GM23338 (cell line): ENCODE results near the gene EXOC4. TPM values are rescaled to one million over a fixed set of nuclear protein-coding genes. Genes with fewer than 3 reads are reported as not detected.

Experiments
- ATAC-seq: fragments of 200-7000 bp; cut with Tn5 transposase; 3 replicates; pipeline ENCODE4 v1.9.1; 2020
- DNase-seq: peaks from one replicate; pipeline ENCODE4 v3.0.0-alpha.2; 2015; ENCODE audit warnings: low spot score
- H2AFZ ChIP-seq: fragments of 200-600 bp; sonication (generic); 2 replicates; pipeline ENCODE4 v1.8.0; 2016; ENCODE audit warnings: antibody characterized with exemption, mild to moderate bottlenecking, moderate library complexity
- H3F3A ChIP-seq: fragments of 200-600 bp; sonication (generic); replicated peaks from 2 replicates; pipeline ENCODE4 v1.8.0; 2017; ENCODE audit warnings: antibody characterized with exemption, mixed run types, low read depth
- H3K27ac ChIP-seq: fragments of 200-600 bp; sonication (generic); 2 replicates; pipeline ENCODE4 v1.6.1; 2016; ENCODE audit warnings: low read depth
- H3K27me3 ChIP-seq: fragments of 200-600 bp; sonication (generic); 2 replicates; pipeline ENCODE4 v1.8.0; 2016; ENCODE audit warnings: mild to moderate bottlenecking, mixed run types, moderate library complexity; ENCODE audit not compliant: insufficient read depth
- H3K36me3 ChIP-seq: fragments of 200-600 bp; sonication (generic); 2 replicates; pipeline ENCODE4 v1.8.0; 2016; ENCODE audit warnings: mild to moderate bottlenecking; ENCODE audit not compliant: insufficient read depth
- H3K4me1 ChIP-seq: fragments of 200-600 bp; sonication (generic); 2 replicates; pipeline ENCODE4 v1.8.0; 2016; ENCODE audit warnings: mild to moderate bottlenecking, moderate library complexity; ENCODE audit not compliant: insufficient read depth
- H3K4me2 ChIP-seq: fragments of 200-600 bp; sonication (generic); 2 replicates; pipeline ENCODE4 v1.7.1; 2017; ENCODE audit warnings: mixed run types
- H3K4me3 ChIP-seq: fragments of 200-600 bp; sonication (generic); 2 replicates; pipeline ENCODE4 v1.6.1; 2016; ENCODE audit warnings: mixed run types
- H3K79me2 ChIP-seq: fragments of 200-600 bp; sonication (generic); replicated peaks from 2 replicates; pipeline ENCODE4 v1.8.0; 2017; ENCODE audit warnings: mild to moderate bottlenecking; ENCODE audit not compliant: insufficient read depth
- H3K9me2 ChIP-seq: fragments of 200-600 bp; sonication (generic); 2 replicates; pipeline ENCODE4 v1.8.0; 2017; ENCODE audit not compliant: insufficient read depth
- H4K20me1 ChIP-seq: fragments of 200-600 bp; sonication (generic); replicated peaks from 2 replicates; pipeline ENCODE4 v1.8.0; 2017; ENCODE audit warnings: mild to moderate bottlenecking; ENCODE audit not compliant: insufficient read depth
- H3K27ac Mint-ChIP-seq: 2 replicates; pipeline ENCODE4 v1.8.0; 2020; ENCODE audit warnings: inconsistent platforms, mild to moderate bottlenecking, moderate library complexity, mixed read lengths
- H3K27me3 Mint-ChIP-seq: 3 replicates; pipeline ENCODE4 v1.8.0; 2022; ENCODE audit warnings: low read depth, mild to moderate bottlenecking, moderate library complexity, mixed read lengths, inconsistent platforms; ENCODE audit not compliant: insufficient read depth, poor library complexity
- H3K36me3 Mint-ChIP-seq: 3 replicates; pipeline ENCODE4 v1.8.0; 2021; ENCODE audit warnings: low read depth, mild to moderate bottlenecking, inconsistent platforms, moderate library complexity, mixed read lengths
- H3K4me1 Mint-ChIP-seq: 3 replicates; pipeline ENCODE4 v1.8.0; 2020; ENCODE audit warnings: mild to moderate bottlenecking, inconsistent platforms, mixed read lengths
- H3K4me3 Mint-ChIP-seq: 3 replicates; pipeline ENCODE4 v1.8.0; 2021; ENCODE audit warnings: moderate library complexity, mild to moderate bottlenecking, inconsistent platforms, mixed read lengths
- H3K9me3 Mint-ChIP-seq: 3 replicates; pipeline ENCODE4 v1.8.0; 2020; ENCODE audit warnings: moderate library complexity, mild to moderate bottlenecking, inconsistent platforms, mixed read lengths
- CREB1 ChIP-seq: fragments of 250-450 bp; sonication (Bioruptor Pico); IDR thresholded peaks from 2 replicates; pipeline ENCODE4 v1.5.0; 2020; ENCODE audit warnings: low read depth, mild to moderate bottlenecking, moderate library complexity
- CTCF ChIP-seq, 2 experiments: fragments of 200-600 bp in 1 of 2; sonication (generic) in 1 of 2; conservative IDR thresholded peaks; 2 replicates each; pipeline versions ENCODE4 v1.5.1 to v1.6.1; 2016 to 2017; ENCODE audit warnings: antibody characterized with exemption in 2 of 2, low read depth in 2 of 2, mild to moderate bottlenecking in 2 of 2, moderate library complexity in 1 of 2
- EZH2 ChIP-seq: fragments of 200-600 bp; sonication (generic); IDR thresholded peaks from one replicate; pipeline ENCODE4 v1.8.0; 2017; ENCODE audit warnings: antibody characterized with exemption, mild to moderate bottlenecking, low read depth; ENCODE audit not compliant: unreplicated experiment
- EZH2phosphoT487 ChIP-seq: fragments of 200-600 bp; sonication (generic); IDR thresholded peaks from one replicate; pipeline ENCODE4 v1.8.1; 2018; ENCODE audit warnings: antibody characterized with exemption; ENCODE audit not compliant: unreplicated experiment
- NANOG ChIP-seq: IDR thresholded peaks from 2 replicates; pipeline ENCODE4 v1.6.1; 2016; ENCODE audit warnings: antibody characterized with exemption, borderline replicate concordance
- POLR2AphosphoS5 ChIP-seq: IDR thresholded peaks from 2 replicates; pipeline ENCODE4 v1.6.1; 2016; ENCODE audit warnings: antibody characterized with exemption, low read depth
- REST ChIP-seq: IDR thresholded peaks from one replicate; pipeline ENCODE4 v1.6.1; 2018; ENCODE audit warnings: antibody characterized with exemption; ENCODE audit not compliant: unreplicated experiment
- STAT1 ChIP-seq: IDR thresholded peaks from one replicate; pipeline ENCODE4 v1.6.1; 2016; ENCODE audit warnings: antibody characterized with exemption; ENCODE audit not compliant: unreplicated experiment
- ZNF114 ChIP-seq: fragments of 250-450 bp; sonication (Bioruptor Pico); IDR thresholded peaks from 2 replicates; pipeline ENCODE4 v1.5.0; 2020; ENCODE audit warnings: mild to moderate bottlenecking, moderate library complexity
- ZNF331 ChIP-seq: fragments of 250-450 bp; sonication (Bioruptor Pico); IDR thresholded peaks from 2 replicates; pipeline ENCODE4 v1.5.0; 2020; ENCODE audit warnings: low read depth, mild to moderate bottlenecking, moderate library complexity
- ZNF462 ChIP-seq: fragments of 250-450 bp; sonication (Bioruptor Pico); IDR thresholded peaks from 2 replicates; pipeline ENCODE4 v1.5.0; 2020; ENCODE audit warnings: mild to moderate bottlenecking, moderate library complexity
- polyA plus RNA-seq: library from polyadenylated mRNA; unstranded; fragments of >200 nt; fragmentation: Nextera tagmentation; extraction: Ambion mirVana; gene quantifications from 2 replicates; pipeline ENCODE4 v1.2.1, GENCODE V29; 2016
- total RNA-seq: library from RNA; depleted of rRNA; stranded (reverse); fragments of >200 nt; shearing (Covaris generic); gene quantifications from 2 replicates; pipeline ENCODE4 v1.2.3, GENCODE V29; 2014
- TF ChIP-seq, protein P1 (sequence below): IDR thresholded peaks from 2 replicates; pipeline ENCODE4 v1.6.1; 2016; ENCODE audit warnings: antibody characterized with exemption

Gene EXOC4
- total and polyA plus RNA-seq, 2 experiments from 2014 or later, result 37.5 to 52.7 TPM

DNA sequence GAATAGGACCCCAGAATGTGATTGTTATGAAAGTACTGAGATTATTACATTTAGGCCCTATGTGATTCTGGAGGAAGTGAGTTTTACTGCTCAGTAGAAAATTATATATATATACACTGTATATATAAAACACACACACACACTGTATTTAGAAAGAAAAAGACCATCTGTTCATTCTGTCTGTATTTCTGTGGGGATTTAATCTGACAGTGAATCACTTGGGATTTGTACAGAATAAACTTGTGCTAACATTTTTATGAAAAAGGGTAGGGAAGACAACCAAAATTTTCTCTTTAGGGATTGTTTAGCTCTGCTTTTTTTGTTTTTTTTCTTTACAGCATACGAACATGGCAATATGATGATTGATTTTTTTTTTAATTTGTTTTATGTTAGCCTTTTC, 142.7 kb downstream of the EXOC4 start (continued):
- no peak for TF ChIP-seq REST
- TF ChIP-seq STAT1, result no peak
- no peak for TF ChIP-seq EZH2
- TF ChIP-seq EZH2phosphoT487, result no peak
- TF ChIP-seq, protein P1, sequence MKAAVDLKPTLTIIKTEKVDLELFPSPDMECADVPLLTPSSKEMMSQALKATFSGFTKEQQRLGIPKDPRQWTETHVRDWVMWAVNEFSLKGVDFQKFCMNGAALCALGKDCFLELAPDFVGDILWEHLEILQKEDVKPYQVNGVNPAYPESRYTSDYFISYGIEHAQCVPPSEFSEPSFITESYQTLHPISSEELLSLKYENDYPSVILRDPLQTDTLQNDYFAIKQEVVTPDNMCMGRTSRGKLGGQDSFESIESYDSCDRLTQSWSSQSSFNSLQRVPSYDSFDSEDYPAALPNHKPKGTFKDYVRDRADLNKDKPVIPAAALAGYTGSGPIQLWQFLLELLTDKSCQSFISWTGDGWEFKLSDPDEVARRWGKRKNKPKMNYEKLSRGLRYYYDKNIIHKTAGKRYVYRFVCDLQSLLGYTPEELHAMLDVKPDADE, result no peak

GRCh38 chr7:133398506-133398905, 145.6 kb downstream of the EXOC4 start:
- no peak overlapping the region for H3K27ac Mint-ChIP-seq
- no peak overlapping the region for H3K4me3 Mint-ChIP-seq
- no peak overlapping the region for H2AFZ ChIP-seq
- no peak for TF ChIP-seq STAT1
- TF ChIP-seq POLR2AphosphoS5, result no peak
- no peak for TF ChIP-seq ZNF331 (CRISPR knock-in tag)
- TF ChIP-seq ZNF114, result no peak
- TF ChIP-seq CREB1 (CRISPR knock-in tag), result no peak
- no peak for TF ChIP-seq CTCF (conservative IDR thresholded peaks at IDR 0.05; ENCODE audit: low read depth in 2 of 2)
- no peak for TF ChIP-seq ZNF462 (CRISPR knock-in tag)
- TF ChIP-seq EZH2, result no peak
- no peak for TF ChIP-seq EZH2phosphoT487
- TF ChIP-seq NANOG, result no peak

More at GRCh38 chr7:133398506-133398905, 145.6 kb downstream of the EXOC4 start:
- no peaks in the 10 kb centered on the region for H3K79me2 ChIP-seq
- no peaks in the 10 kb centered on the region; the same call in 1 of the 2 replicates for H3K9me2 ChIP-seq
- no peak overlapping the region for H3K27ac ChIP-seq
- no peak overlapping the region; the same call in 1 of the 2 replicates for H3K4me2 ChIP-seq
- H3K27me3 Mint-ChIP-seq, result no peaks in the 10 kb centered on the region
- H3K27me3 ChIP-seq, result no peaks in the 10 kb centered on the region
- no peak overlapping the region for H3K4me3 ChIP-seq
- H3K9me3 Mint-ChIP-seq, result no peaks in the 10 kb centered on the region
- H3K4me1 Mint-ChIP-seq, result peaks cover 53% of the 10 kb centered on the region
- H4K20me1 ChIP-seq, result peaks cover 6% of the 10 kb centered on the region; the same call in 1 of the 2 replicates
- H3K36me3 Mint-ChIP-seq, result no peaks in the 10 kb centered on the region
- no peaks in the 10 kb centered on the region for H3F3A ChIP-seq
- DNase-seq (no peak), ATAC-seq (no peak)
- no peaks in the 10 kb centered on the region for H3K36me3 ChIP-seq
- peaks cover 47% of the 10 kb centered on the region for H3K4me1 ChIP-seq
